ENCODE data around the gene FBXL3.
"Not testable (repeated sequence)": the region's sequence is repeated elsewhere in the genome, so short reads cannot be mapped to it uniquely, and the experiment has no call there.

The FBXL3 gene

GRCh38 chr13:77016251-77016812, 10.6 kb downstream of the FBXL3 start:
- Histone ChIP-seq H3K4me3 (no peak overlapping the region), H3K9ac (no peak overlapping the region), H3K27me3 (no peaks in the 10 kb centered on the region), H3K9me3 (replicated peaks in 1 of 11) (no peaks in the 10 kb centered on the region), H3K4me1 (peaks cover 0 to 48% (median 0%) of the 10 kb centered on the region in 10 experiments; a peak in 6 of 20 replicates), H3K27ac (no peak overlapping the region), H3K4me2 (no peak overlapping the region), H4K20me1 (peaks cover 19 to 100% (median 58%) of the 10 kb centered on the region in 11 experiments; a peak in 21 of 22 replicates), H3K36me3 (peaks cover 82 to 99% (median 90%) of the 10 kb centered on the region in 11 experiments)
- no peak for TF ChIP-seq Cebpa-rat (IDR thresholded peaks at IDR 0.05)

- Histone ChIP-seq H3K27ac (no peak overlapping the region), H3K9ac (no peak overlapping the region), H4K20me1 (peaks cover 12 to 99% (median 58%) of the 10 kb centered on the region in 11 experiments; a peak in 21 of 22 replicates), H3K4me3 (no peak overlapping the region), H3K4me1 (peaks cover 0 to 35% (median 0%) of the 10 kb centered on the region in 10 experiments; a peak in 4 of 20 replicates), H3K9me3 (replicated peaks in 1 of 11) (peaks cover 0 to 6% (median 0%) of the 10 kb centered on the region in 11 experiments; a peak in 4 of 22 replicates), H3K36me3 (peaks cover 84 to 100% (median 96%) of the 10 kb centered on the region in 11 experiments), H3K27me3 (no peaks in the 10 kb centered on the region), H3K4me2 (no peak overlapping the region)
- no peak for TF ChIP-seq Cebpa-rat (IDR thresholded peaks at IDR 0.05)
Observed at GRCh38 chr13:77014906-77015685, 11.9 kb downstream of the FBXL3 start.

- Histone ChIP-seq H3K9ac (no peak overlapping the region), H3K4me3 (no peak overlapping the region), H3K27me3 (no peaks in the 10 kb centered on the region), H3K4me2 (no peak overlapping the region), H3K36me3 (peaks cover 94 to 100% (median 98%) of the 10 kb centered on the region in 11 experiments), H3K9me3 (replicated peaks in 1 of 11) (peaks cover 0 to 10% (median 4%) of the 10 kb centered on the region in 11 experiments; a peak in 4 of 22 replicates), H4K20me1 (peaks cover 9 to 99% (median 50%) of the 10 kb centered on the region in 11 experiments; a peak in 17 of 22 replicates), H3K27ac (no peak overlapping the region), H3K4me1 (peaks cover 0 to 28% (median 0%) of the 10 kb centered on the region in 10 experiments; a peak in 3 of 20 replicates)
- no peak for TF ChIP-seq Cebpa-rat (IDR thresholded peaks at IDR 0.05)
Observed at GRCh38 chr13:77013853-77014542, 13.0 kb downstream of the FBXL3 start.

GRCh38 chr13:77009719-77010118, 17.2 kb downstream of the FBXL3 start:
- not testable (repeated sequence) for H3K27ac ChIP-seq, H3K27me3 ChIP-seq, H3K4me3 ChIP-seq, H3K4me2 ChIP-seq, H3K9ac ChIP-seq, H3K4me1 ChIP-seq
- peaks cover 10 to 99% (median 55%) of the 10 kb centered on the region in 11 experiments; a peak in 16 of 22 replicates for H4K20me1 ChIP-seq
- H3K9me3 ChIP-seq (replicated peaks in 1 of 11): peaks cover 0 to 10% (median 4%) of the 10 kb centered on the region in 11 experiments; a peak in 4 of 22 replicates
- peaks cover 74 to 87% (median 85%) of the 10 kb centered on the region in 11 experiments for H3K36me3 ChIP-seq

DNA sequence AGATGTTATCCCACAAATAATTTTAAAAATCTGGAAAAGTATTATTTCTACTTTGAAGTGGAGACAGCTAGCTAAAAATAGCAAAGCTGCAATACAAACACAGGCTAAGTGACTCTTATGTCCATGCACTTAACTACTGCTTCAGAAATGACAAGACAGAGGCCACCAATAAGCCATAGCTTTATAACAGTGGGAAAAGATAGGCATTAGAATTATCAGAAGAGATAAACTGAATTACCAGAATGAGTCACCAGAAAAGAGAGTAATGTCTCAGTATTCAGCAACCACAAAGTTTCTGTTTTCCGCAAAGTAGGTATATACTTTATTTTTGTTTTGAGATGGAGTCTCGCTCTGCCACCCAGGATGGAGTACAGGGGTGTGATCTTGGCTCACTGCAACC, 17.9 kb downstream of the FBXL3 start:
- Histone ChIP-seq H3K9me3 (replicated peaks in 1 of 11) (peaks cover 0 to 10% (median 4%) of the 10 kb centered on the region in 11 experiments; a peak in 4 of 22 replicates), H4K20me1 (peaks cover 12 to 99% (median 53%) of the 10 kb centered on the region in 11 experiments; a peak in 16 of 22 replicates), H3K36me3 (peaks cover 67 to 87% (median 84%) of the 10 kb centered on the region in 11 experiments), H3K4me3 (no peak overlapping the region), H3K27ac (no peak overlapping the region), H3K27me3 (no peaks in the 10 kb centered on the region), H3K4me1 (0 out of 20 replicates have a peak, but pooled peaks cover 0 to 2% (median 0%) of the 10 kb centered on the region in 10 experiments), H3K9ac (no peak overlapping the region), H3K4me2 (no peak overlapping the region)
- no peak for TF ChIP-seq Cebpa-rat (IDR thresholded peaks at IDR 0.05)

GRCh38 chr13:77008337-77008736, 18.6 kb downstream of the FBXL3 start:
- H3K4me3 ChIP-seq, H3K27ac ChIP-seq, H3K4me1 ChIP-seq, H3K27me3 ChIP-seq, H3K4me2 ChIP-seq, H3K9ac ChIP-seq: not testable (repeated sequence)
- H3K9me3 ChIP-seq (replicated peaks in 1 of 11): peaks cover 0 to 10% (median 4%) of the 10 kb centered on the region in 11 experiments; a peak in 4 of 22 replicates
- H4K20me1 ChIP-seq: peaks cover 7 to 99% (median 55%) of the 10 kb centered on the region in 11 experiments; a peak in 17 of 22 replicates
- peaks cover 60 to 87% (median 82%) of the 10 kb centered on the region in 11 experiments for H3K36me3 ChIP-seq

DNA sequence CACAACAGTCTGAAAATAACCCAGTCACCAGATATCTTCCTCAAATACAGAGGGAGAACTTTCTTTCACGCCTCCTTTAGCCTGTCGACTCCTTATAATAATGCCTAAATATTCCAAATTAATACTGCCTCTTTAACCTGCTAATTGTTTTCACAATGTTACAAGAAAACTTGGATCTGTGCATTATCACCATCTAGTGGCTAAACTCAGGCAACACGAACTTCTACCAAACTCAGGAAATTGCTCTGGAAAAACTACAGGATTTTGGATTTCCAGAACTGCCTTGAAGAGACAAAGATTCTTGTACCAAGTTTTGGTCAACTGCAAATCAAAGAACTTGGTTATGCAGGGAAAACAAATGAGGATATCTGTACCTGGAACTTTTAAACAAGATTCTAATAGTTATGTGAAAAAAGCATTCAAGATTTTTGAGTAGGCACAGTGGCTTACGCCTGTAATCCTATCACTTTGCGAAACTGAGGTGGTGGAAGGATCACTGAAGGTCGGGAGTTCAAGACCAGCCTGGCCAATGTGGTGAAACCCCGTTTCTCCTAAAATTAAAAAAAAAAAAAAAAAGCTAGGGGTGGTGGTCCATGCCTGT, 24.3 kb downstream of the FBXL3 start:
- Histone ChIP-seq H3K36me3 (peaks cover 45 to 83% (median 66%) of the 10 kb centered on the region in 11 experiments), H4K20me1 (peaks cover 10 to 77% (median 32%) of the 10 kb centered on the region in 11 experiments; a peak in 14 of 22 replicates), H3K4me2 (0 out of 22 replicates have a peak overlapping the region, but pooled peaks of 1 of the 11 experiments have one; percentile 50), H3K27ac (no peak overlapping the region), H3K9me3 (replicated peaks in 1 of 11) (no peaks in the 10 kb centered on the region), H3K9ac (peak overlapping the region in 1 of 11 experiments; percentile 18; a peak in 1 of 22 replicates), H3K4me1 (peaks cover 22 to 36% (median 30%) of the 10 kb centered on the region in 10 experiments), H3K4me3 (no peak overlapping the region), H3K27me3 (no peaks in the 10 kb centered on the region)
- TF ChIP-seq Cebpa-rat (IDR thresholded peaks at IDR 0.05): no peak

GRCh38 chr13:77001963-77002587, 24.9 kb downstream of the FBXL3 start:
- Histone ChIP-seq H3K9me3 (replicated peaks in 1 of 11) (no peaks in the 10 kb centered on the region), H3K4me1 (peaks cover 22 to 36% (median 30%) of the 10 kb centered on the region in 10 experiments), H3K4me3 (no peak overlapping the region), H4K20me1 (peaks cover 10 to 71% (median 26%) of the 10 kb centered on the region in 11 experiments; a peak in 14 of 22 replicates), H3K9ac (peak overlapping the region in 2 of 11 experiments; percentile 10 to 18; a peak in 1 of 22 replicates), H3K4me2 (peak overlapping the region in 4 of 11 experiments; percentile 0 to 50 (median 40); a peak in 2 of 22 replicates), H3K27me3 (no peaks in the 10 kb centered on the region), H3K36me3 (peaks cover 44 to 83% (median 65%) of the 10 kb centered on the region in 11 experiments), H3K27ac (no peak overlapping the region)
- TF ChIP-seq Cebpa-rat (IDR thresholded peaks at IDR 0.05): no peak

Data from BLaER1 treated with 17β-estradiol and CSF1 and Interleukin-3, amounts not matched to agents 10 nM and 100 nM (cell line).